PC-9 (cell line): Measurements from ENCODE around the gene CFAP91.

ENCODE experiments used
- EZH2 ChIP-seq: fragments of 200-600 bp; sonication (generic); IDR thresholded peaks from 2 replicates; pipeline ENCODE4 v1.8.0; 2017; ENCODE audit warnings: antibody characterized with exemption, low read depth
- TF ChIP-seq, protein P1 (sequence below): fragments of 200-600 bp; sonication (generic); conservative IDR thresholded peaks from 2 replicates; pipeline ENCODE4 v1.6.1; 2017; ENCODE audit warnings: mixed run types, antibody characterized with exemption, mild to moderate bottlenecking, moderate library complexity

GRCh38 chr3:119731560-119732343, 28.9 kb downstream of the CFAP91 start:
- TF ChIP-seq, protein P1, sequence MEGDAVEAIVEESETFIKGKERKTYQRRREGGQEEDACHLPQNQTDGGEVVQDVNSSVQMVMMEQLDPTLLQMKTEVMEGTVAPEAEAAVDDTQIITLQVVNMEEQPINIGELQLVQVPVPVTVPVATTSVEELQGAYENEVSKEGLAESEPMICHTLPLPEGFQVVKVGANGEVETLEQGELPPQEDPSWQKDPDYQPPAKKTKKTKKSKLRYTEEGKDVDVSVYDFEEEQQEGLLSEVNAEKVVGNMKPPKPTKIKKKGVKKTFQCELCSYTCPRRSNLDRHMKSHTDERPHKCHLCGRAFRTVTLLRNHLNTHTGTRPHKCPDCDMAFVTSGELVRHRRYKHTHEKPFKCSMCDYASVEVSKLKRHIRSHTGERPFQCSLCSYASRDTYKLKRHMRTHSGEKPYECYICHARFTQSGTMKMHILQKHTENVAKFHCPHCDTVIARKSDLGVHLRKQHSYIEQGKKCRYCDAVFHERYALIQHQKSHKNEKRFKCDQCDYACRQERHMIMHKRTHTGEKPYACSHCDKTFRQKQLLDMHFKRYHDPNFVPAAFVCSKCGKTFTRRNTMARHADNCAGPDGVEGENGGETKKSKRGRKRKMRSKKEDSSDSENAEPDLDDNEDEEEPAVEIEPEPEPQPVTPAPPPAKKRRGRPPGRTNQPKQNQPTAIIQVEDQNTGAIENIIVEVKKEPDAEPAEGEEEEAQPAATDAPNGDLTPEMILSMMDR: no peak
- TF ChIP-seq EZH2: no peak
